Measurements from ENCODE around the gene COL8A1. TPM values are rescaled to one million over a fixed set of nuclear protein-coding genes. Genes with fewer than 3 reads are reported as not detected.

COL8A1 gene
- total and polyA plus RNA-seq, 10 of the 15 experiments (the other 5 are each of a cell fraction or from before 2014, with no cell fraction given) = 0.04 to 0.73 (median 0.10) TPM; not detected in 5

DNA sequence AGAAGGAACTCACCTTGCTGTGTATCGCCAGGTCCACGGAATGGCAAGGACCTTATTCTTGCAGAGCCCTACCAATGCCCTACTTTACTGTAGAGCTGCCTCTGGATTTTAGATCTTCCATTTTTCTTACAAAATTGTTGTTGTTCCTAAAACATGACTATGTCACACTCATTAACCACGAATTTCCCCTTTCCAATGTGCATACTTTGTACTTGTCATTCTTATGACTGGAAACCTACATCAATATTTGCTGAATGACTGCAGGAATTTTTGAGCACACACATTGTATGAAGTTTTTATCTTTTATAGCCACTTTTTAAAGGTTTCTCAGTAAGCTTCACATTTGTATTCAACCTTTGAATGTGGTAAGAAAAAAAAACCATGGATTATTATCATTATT lies 143.4 kb downstream of the COL8A1 start:
- Histone ChIP-seq H3K4me3 (no peak overlapping the region), H2AFZ (ENCODE audit: control insufficient read depth, low read depth, low read length) (no peak overlapping the region), H3K36me3 (ENCODE audit: control insufficient read depth in 2 of 2, insufficient read depth in 2 of 2, low read length in 1 of 2) (no peaks in the 10 kb centered on the region), H3K79me2 (ENCODE audit: control insufficient read depth, insufficient read depth, low read length) (no peaks in the 10 kb centered on the region), H4K20me1 (ENCODE audit: control insufficient read depth, insufficient read depth) (no peaks in the 10 kb centered on the region), H3K27me3 (replicated peaks in 1 of 2; ENCODE audit: control insufficient read depth in 2 of 2, insufficient read depth in 2 of 2, low read length in 1 of 2) (no peaks in the 10 kb centered on the region; a peak in 1 of 4 replicates), H3K9me3 (replicated peaks; ENCODE audit: control insufficient read depth, insufficient read depth, low read length) (no peaks in the 10 kb centered on the region), H3K9ac (ENCODE audit: control insufficient read depth, insufficient read depth, low read length) (no peak overlapping the region), H3K27ac (ENCODE audit: control insufficient read depth, insufficient read depth) (no peak overlapping the region), H3K4me2 (ENCODE audit: control insufficient read depth, insufficient read depth) (no peak overlapping the region), H3K4me1 (ENCODE audit: control insufficient read depth, insufficient read depth, low read length) (no peaks in the 10 kb centered on the region)
- ChIA-PET CTCF (no interaction called here), POLR2A (no interaction called here), RAD21 (ENCODE audit: unreplicated experiment) (no interaction called here), SMC1A (ENCODE audit: uncharacterized antibody, unreplicated experiment) (interaction anchor here (0.5 kb wide), 1 partner anchor 956 kb away, joined by 3 read pairs; no protein-coding TSS in a partner anchor)
- no TSS peak for BruUV-seq (replicated peaks)
- 40% methylated on average over 3 of the region's 3 CpGs for WGBS (ENCODE audit: insufficient coverage, insufficient replicate concordance, low lambda C conversion rate, missing lambda C conversion rate)
- FAIRE-seq (no peak), ATAC-seq (no peak), DNase-seq (ENCODE audit: low read depth, low spot score) (no peak)
- in situ Hi-C loops (cut with MboI) (no loop called here), intact Hi-C loops (cut with micrococcal nuclease; ENCODE audit: unreplicated experiment) (no loop called here)
- TF ChIP-seq EZH2 (IDR thresholded peaks at IDR 0.05; ENCODE audit: borderline replicate concordance, control insufficient read depth, low read depth, low read length) (no peak), YY1 (IDR thresholded peaks at IDR 0.05; ENCODE audit: low read depth, low read length) (no peak), YBX1 (IDR thresholded peaks at IDR 0.05) (no peak)
- TF ChIP-seq, protein P1, sequence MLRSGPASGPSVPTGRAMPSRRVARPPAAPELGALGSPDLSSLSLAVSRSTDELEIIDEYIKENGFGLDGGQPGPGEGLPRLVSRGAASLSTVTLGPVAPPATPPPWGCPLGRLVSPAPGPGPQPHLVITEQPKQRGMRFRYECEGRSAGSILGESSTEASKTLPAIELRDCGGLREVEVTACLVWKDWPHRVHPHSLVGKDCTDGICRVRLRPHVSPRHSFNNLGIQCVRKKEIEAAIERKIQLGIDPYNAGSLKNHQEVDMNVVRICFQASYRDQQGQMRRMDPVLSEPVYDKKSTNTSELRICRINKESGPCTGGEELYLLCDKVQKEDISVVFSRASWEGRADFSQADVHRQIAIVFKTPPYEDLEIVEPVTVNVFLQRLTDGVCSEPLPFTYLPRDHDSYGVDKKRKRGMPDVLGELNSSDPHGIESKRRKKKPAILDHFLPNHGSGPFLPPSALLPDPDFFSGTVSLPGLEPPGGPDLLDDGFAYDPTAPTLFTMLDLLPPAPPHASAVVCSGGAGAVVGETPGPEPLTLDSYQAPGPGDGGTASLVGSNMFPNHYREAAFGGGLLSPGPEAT (IDR thresholded peaks at IDR 0.05; ENCODE audit: low read depth) = no peak
- TF ChIP-seq, protein P2, sequence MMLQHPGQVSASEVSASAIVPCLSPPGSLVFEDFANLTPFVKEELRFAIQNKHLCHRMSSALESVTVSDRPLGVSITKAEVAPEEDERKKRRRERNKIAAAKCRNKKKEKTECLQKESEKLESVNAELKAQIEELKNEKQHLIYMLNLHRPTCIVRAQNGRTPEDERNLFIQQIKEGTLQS (IDR thresholded peaks at IDR 0.05; ENCODE audit: borderline replicate concordance, extremely low read depth, low read depth, low read length) = no peak
- TF ChIP-seq, protein P3, sequence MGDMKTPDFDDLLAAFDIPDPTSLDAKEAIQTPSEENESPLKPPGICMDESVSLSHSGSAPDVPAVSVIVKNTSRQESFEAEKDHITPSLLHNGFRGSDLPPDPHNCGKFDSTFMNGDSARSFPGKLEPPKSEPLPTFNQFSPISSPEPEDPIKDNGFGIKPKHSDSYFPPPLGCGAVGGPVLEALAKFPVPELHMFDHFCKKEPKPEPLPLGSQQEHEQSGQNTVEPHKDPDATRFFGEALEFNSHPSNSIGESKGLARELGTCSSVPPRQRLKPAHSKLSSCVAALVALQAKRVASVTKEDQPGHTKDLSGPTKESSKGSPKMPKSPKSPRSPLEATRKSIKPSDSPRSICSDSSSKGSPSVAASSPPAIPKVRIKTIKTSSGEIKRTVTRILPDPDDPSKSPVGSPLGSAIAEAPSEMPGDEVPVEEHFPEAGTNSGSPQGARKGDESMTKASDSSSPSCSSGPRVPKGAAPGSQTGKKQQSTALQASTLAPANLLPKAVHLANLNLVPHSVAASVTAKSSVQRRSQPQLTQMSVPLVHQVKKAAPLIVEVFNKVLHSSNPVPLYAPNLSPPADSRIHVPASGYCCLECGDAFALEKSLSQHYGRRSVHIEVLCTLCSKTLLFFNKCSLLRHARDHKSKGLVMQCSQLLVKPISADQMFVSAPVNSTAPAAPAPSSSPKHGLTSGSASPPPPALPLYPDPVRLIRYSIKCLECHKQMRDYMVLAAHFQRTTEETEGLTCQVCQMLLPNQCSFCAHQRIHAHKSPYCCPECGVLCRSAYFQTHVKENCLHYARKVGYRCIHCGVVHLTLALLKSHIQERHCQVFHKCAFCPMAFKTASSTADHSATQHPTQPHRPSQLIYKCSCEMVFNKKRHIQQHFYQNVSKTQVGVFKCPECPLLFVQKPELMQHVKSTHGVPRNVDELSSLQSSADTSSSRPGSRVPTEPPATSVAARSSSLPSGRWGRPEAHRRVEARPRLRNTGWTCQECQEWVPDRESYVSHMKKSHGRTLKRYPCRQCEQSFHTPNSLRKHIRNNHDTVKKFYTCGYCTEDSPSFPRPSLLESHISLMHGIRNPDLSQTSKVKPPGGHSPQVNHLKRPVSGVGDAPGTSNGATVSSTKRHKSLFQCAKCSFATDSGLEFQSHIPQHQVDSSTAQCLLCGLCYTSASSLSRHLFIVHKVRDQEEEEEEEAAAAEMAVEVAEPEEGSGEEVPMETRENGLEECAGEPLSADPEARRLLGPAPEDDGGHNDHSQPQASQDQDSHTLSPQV (IDR thresholded peaks at IDR 0.05) = no peak
- TF ChIP-seq, protein P4, sequence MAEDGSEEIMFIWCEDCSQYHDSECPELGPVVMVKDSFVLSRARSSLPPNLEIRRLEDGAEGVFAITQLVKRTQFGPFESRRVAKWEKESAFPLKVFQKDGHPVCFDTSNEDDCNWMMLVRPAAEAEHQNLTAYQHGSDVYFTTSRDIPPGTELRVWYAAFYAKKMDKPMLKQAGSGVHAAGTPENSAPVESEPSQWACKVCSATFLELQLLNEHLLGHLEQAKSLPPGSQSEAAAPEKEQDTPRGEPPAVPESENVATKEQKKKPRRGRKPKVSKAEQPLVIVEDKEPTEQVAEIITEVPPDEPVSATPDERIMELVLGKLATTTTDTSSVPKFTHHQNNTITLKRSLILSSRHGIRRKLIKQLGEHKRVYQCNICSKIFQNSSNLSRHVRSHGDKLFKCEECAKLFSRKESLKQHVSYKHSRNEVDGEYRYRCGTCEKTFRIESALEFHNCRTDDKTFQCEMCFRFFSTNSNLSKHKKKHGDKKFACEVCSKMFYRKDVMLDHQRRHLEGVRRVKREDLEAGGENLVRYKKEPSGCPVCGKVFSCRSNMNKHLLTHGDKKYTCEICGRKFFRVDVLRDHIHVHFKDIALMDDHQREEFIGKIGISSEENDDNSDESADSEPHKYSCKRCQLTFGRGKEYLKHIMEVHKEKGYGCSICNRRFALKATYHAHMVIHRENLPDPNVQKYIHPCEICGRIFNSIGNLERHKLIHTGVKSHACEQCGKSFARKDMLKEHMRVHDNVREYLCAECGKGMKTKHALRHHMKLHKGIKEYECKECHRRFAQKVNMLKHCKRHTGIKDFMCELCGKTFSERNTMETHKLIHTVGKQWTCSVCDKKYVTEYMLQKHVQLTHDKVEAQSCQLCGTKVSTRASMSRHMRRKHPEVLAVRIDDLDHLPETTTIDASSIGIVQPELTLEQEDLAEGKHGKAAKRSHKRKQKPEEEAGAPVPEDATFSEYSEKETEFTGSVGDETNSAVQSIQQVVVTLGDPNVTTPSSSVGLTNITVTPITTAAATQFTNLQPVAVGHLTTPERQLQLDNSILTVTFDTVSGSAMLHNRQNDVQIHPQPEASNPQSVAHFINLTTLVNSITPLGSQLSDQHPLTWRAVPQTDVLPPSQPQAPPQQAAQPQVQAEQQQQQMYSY (CRISPR knock-in tag; IDR thresholded peaks at IDR 0.05) = no peak

Measured in GM12878 (cell line).